SK-N-SH (cell line): ENCODE measurements around the gene IL17B. TPM values are rescaled to one million over a fixed set of nuclear protein-coding genes. Genes with fewer than 3 reads are reported as not detected.

Source experiments
- CTCF ChIA-PET: fragments of 300-600, 350-600 bp; formaldehyde crosslinking; extraction: SDS; loops from one replicate; lab custom pipeline; 2021; lab: Yijun Ruan, JAX
- POLR2A ChIA-PET: fragments of 350-600 bp; sonication (Branson Sonifier 250); formaldehyde crosslinking; extraction: SDS; loops from one replicate; lab custom pipeline; 2020; ENCODE audit warnings: antibody characterized with exemption, inconsistent platforms; lab: Yijun Ruan, JAX
- DNase-seq: peaks from one replicate; pipeline ENCODE4 v3.0.0; 2012
- H2AFZ ChIP-seq: fragments of 200-600 bp; sonication (generic); 2 replicates; pipeline ENCODE4 v1.8.1; 2016; ENCODE audit warnings: antibody characterized with exemption, mild to moderate bottlenecking, low read depth
- H3F3A ChIP-seq: fragments of 200-600 bp; sonication (generic); replicated peaks from 2 replicates; pipeline ENCODE3; 2016; ENCODE audit warnings: antibody characterized with exemption, mild to moderate bottlenecking; ENCODE audit not compliant: insufficient read depth
- H3K27ac ChIP-seq, 2 experiments: fragments of 200-500 bp in 1 of 2; fragments of 200-600 bp in 1 of 2; sonication (Bioruptor generic) in 1 of 2; sonication (generic), shearing (Covaris generic) in 1 of 2; 2 replicates each; pipeline versions ENCODE4 v1.5.1 to v1.6.1; 2014 to 2016; ENCODE audit warnings: low read depth in 2 of 2, inconsistent platforms in 1 of 2, low read length in 1 of 2, mild to moderate bottlenecking in 1 of 2, mixed read lengths in 1 of 2
- H3K27me3 ChIP-seq: fragments of 200-600 bp; sonication (generic), shearing (Covaris generic); 2 replicates; pipeline ENCODE4 v1.6.1; 2016; ENCODE audit warnings: mixed run types; ENCODE audit not compliant: insufficient read depth
- H3K36me3 ChIP-seq, 2 experiments: fragments of 200-500 bp in 1 of 2; fragments of 200-600 bp in 1 of 2; sonication (Bioruptor generic) in 1 of 2; sonication (generic) in 1 of 2; replicated peaks in 1 of 2; 2 replicates each; pipeline versions ENCODE3 to v1.5.1; 2014 to 2016; ENCODE audit warnings: low read length in 1 of 2, mild to moderate bottlenecking in 1 of 2; ENCODE audit not compliant: insufficient read depth in 2 of 2, control insufficient read depth in 1 of 2
- H3K4me1 ChIP-seq, 2 experiments: fragments of 200-500 bp in 1 of 2; fragments of 200-600 bp in 1 of 2; sonication (Bioruptor generic) in 1 of 2; sonication (generic), shearing (Covaris generic) in 1 of 2; 2 replicates each; pipeline versions ENCODE4 v1.5.1 to v1.6.1; 2014 to 2016; ENCODE audit warnings: low read depth in 1 of 2, low read length in 1 of 2, mixed run types in 1 of 2; ENCODE audit not compliant: insufficient read depth in 2 of 2, control insufficient read depth in 1 of 2
- H3K4me2 ChIP-seq: fragments of 200-600 bp; sonication (generic), shearing (Covaris generic); 2 replicates; pipeline ENCODE4 v1.6.1; 2017; ENCODE audit warnings: mixed run types
- H3K4me3 ChIP-seq, 2 experiments: fragments of 200-500 bp in 1 of 2; fragments of 200-600 bp in 1 of 2; sonication (Bioruptor generic) in 1 of 2; sonication (generic), shearing (Covaris generic) in 1 of 2; 2 replicates each; pipeline versions ENCODE4 v1.5.1 to v1.8.1; 2014 to 2016; ENCODE audit warnings: low read depth in 2 of 2, inconsistent platforms in 1 of 2, low read length in 1 of 2, mild to moderate bottlenecking in 1 of 2, mixed read lengths in 1 of 2, moderate library complexity in 1 of 2
- H3K79me2 ChIP-seq: fragments of 200-600 bp; sonication (generic); 2 replicates; pipeline ENCODE4 v1.8.1; 2017; ENCODE audit warnings: mild to moderate bottlenecking; ENCODE audit not compliant: insufficient read depth
- H3K9ac ChIP-seq: fragments of 200-600 bp; sonication (generic); 2 replicates; pipeline ENCODE4 v1.6.1; 2017; ENCODE audit warnings: mixed run types
- H3K9me2 ChIP-seq: fragments of 200-600 bp; sonication (generic); 2 replicates; pipeline ENCODE4 v1.6.1; 2017; ENCODE audit warnings: mixed run types
- H3K9me3 ChIP-seq: fragments of 200-600 bp; sonication (generic); 2 replicates; pipeline ENCODE4 v1.6.1; 2017; ENCODE audit warnings: mixed run types, mild to moderate bottlenecking, moderate library complexity
- H4K20me1 ChIP-seq: fragments of 200-600 bp; sonication (generic); 2 replicates; pipeline ENCODE4 v1.6.1; 2017; ENCODE audit warnings: mild to moderate bottlenecking, mixed run types; ENCODE audit not compliant: insufficient read depth
- ELF1 ChIP-seq: IDR thresholded peaks from 2 replicates; pipeline ENCODE4 v1.4.0; 2012
- EZH2phosphoT487 ChIP-seq: fragments of 200-600 bp; sonication (generic); IDR thresholded peaks from 2 replicates; pipeline ENCODE4 v1.6.1; 2017; ENCODE audit warnings: low read depth, mixed run types, mild to moderate bottlenecking, antibody characterized with exemption, moderate library complexity, borderline replicate concordance
- FOSL2 ChIP-seq: IDR thresholded peaks from 2 replicates; pipeline ENCODE4 v1.4.0; 2012; ENCODE audit warnings: low read depth, mild to moderate bottlenecking, moderate library complexity, borderline replicate concordance
- FOXJ3 ChIP-seq: sonication (generic); formaldehyde crosslinking; IDR thresholded peaks from 2 replicates; pipeline ENCODE4 v1.5.1; 2020; ENCODE audit warnings: mild to moderate bottlenecking, missing genetic modification reagents
- GABPA ChIP-seq: IDR thresholded peaks from 2 replicates; pipeline ENCODE4 v1.4.0; 2012; ENCODE audit warnings: low read depth, mild to moderate bottlenecking
- GATA2 ChIP-seq: sonication (generic); formaldehyde crosslinking; IDR thresholded peaks from 2 replicates; pipeline ENCODE4 v1.5.0; 2020; ENCODE audit warnings: mild to moderate bottlenecking, missing genetic modification reagents
- IRF3 ChIP-seq: fragments of 150-350 bp; IDR thresholded peaks from 2 replicates; pipeline ENCODE4 v1.6.1; 2016; ENCODE audit warnings: mild to moderate bottlenecking, low read depth, low read length
- JUND ChIP-seq: IDR thresholded peaks from 2 replicates; pipeline ENCODE4 v1.4.0; 2012
- MAX ChIP-seq: IDR thresholded peaks from 2 replicates; pipeline ENCODE4 v1.4.0; 2012; ENCODE audit warnings: low read depth
- NFIC ChIP-seq: IDR thresholded peaks from 2 replicates; pipeline ENCODE4 v1.4.0; 2012; ENCODE audit warnings: borderline replicate concordance
- RCOR1 ChIP-seq: fragments of 150-350 bp; IDR thresholded peaks from 2 replicates; pipeline ENCODE4 v1.6.1; 2017; ENCODE audit warnings: antibody characterized with exemption, low read length
- REST ChIP-seq: IDR thresholded peaks from 2 replicates; pipeline ENCODE4 v1.6.1; 2012; ENCODE audit warnings: mild to moderate bottlenecking, low read depth, low read length, moderate library complexity
- SMC3 ChIP-seq: IDR thresholded peaks from 2 replicates; pipeline ENCODE4 v1.6.1; 2012; ENCODE audit warnings: low read depth, low read length, improper control_type of control experiment
- USF1 ChIP-seq: IDR thresholded peaks from 2 replicates; pipeline ENCODE4 v1.4.0; 2012; ENCODE audit warnings: low read depth, borderline replicate concordance
- YY1 ChIP-seq: IDR thresholded peaks from 2 replicates; pipeline ENCODE4 v1.4.0; 2012; ENCODE audit warnings: low read depth, mild to moderate bottlenecking
- ZBTB33 ChIP-seq: IDR thresholded peaks from 2 replicates; pipeline ENCODE4 v1.4.0; 2012; ENCODE audit warnings: low read depth, borderline replicate concordance
- WGBS: methylation state at CpG from one replicate; pipeline ENCODE4 v1.1.6; 2017; ENCODE audit warnings: low lambda C conversion rate; 5-methylcytosine and 5-hydroxymethylcytosine counted together
- polyA plus RNA-seq, 3 experiments: library from polyadenylated mRNA; depleted of rRNA; stranded (reverse); fragments of >200 nt; gene quantifications; 2 replicates each; pipeline ENCODE4 v1.2.3, GENCODE V29; 2012

Gene IL17B
- 0.16 TPM in 1 of 2 replicates, not detected in the other for polyA plus RNA-seq (2012; rRNA removed)
- polyA plus RNA-seq (2012; cell fraction: cytosol; rRNA removed), result 0.09 TPM in 1 of 2 replicates, not detected in the other
- 0.29 TPM in 1 of 2 replicates, not detected in the other for polyA plus RNA-seq (2012; cell fraction: nucleus; rRNA removed)

- no peaks in the 10 kb centered on the region for H3K27me3 ChIP-seq
- TF ChIP-seq FOXJ3 (CRISPR knock-in tag) (no peak), RCOR1 (no peak), REST (no peak), YY1 (no peak), JUND (no peak), ELF1 (no peak), EZH2phosphoT487 (no peak), USF1 (no peak), NFIC (no peak), GATA2 (CRISPR knock-in tag) (no peak), SMC3 (no peak), GABPA (no peak), MAX (no peak), IRF3 (no peak), ZBTB33 (no peak), FOSL2 (no peak)
- peak; percentile 47 for DNase-seq
- H3K4me2 ChIP-seq, result no peak within 1 kb of the TSS
- H3K9ac ChIP-seq, result no peak within 1 kb of the TSS
- H3K4me3 ChIP-seq, result no peak within 1 kb of the TSS
- no peaks in the 10 kb centered on the region for H3K36me3 ChIP-seq
- WGBS, result 67% methylated on average over 10 of the region's 22 CpGs
- CTCF ChIA-PET, result interaction anchor here (0.8 to 41.4 kb wide), 5 partner anchors 10 to 184 kb away, joined by 3 to 1751 read pairs (median 12); no protein-coding TSS in a partner anchor
- POLR2A ChIA-PET, result interaction anchor here (1.0 to 4.3 kb wide), 2 partner anchors 41 to 54 kb away, joined by 4 to 40 read pairs; no protein-coding TSS in a partner anchor
- no peak within 1 kb of the TSS for H2AFZ ChIP-seq
- H3K9me3 ChIP-seq, result no peaks in the 10 kb centered on the region
- no peaks in the 10 kb centered on the region for H3K9me2 ChIP-seq
- H3K27ac ChIP-seq, result no peak within 1 kb of the TSS; a peak in 1 of 4 replicates
- H4K20me1 ChIP-seq, result no peaks in the 10 kb centered on the region
- no peaks in the 10 kb centered on the region for H3F3A ChIP-seq
- peaks cover 0 to 34% of the 10 kb centered on the region in 2 experiments; a peak in 1 of 4 replicates for H3K4me1 ChIP-seq
- no peaks in the 10 kb centered on the region for H3K79me2 ChIP-seq
Observed at GRCh38 chr5:149379177-149379761, at the start of gene IL17B. Gene IL17B, minus strand, starts transcription at chr5:149379292. Its CDS starts 67 bp downstream, at chr5:149379225.
